ENCODE measurements around the gene TBC1D20.
"Not testable (repeated sequence)": the region's sequence is repeated elsewhere in the genome, so short reads cannot be mapped to it uniquely, and the experiment has no call there.

Gene TBC1D20

DNA sequence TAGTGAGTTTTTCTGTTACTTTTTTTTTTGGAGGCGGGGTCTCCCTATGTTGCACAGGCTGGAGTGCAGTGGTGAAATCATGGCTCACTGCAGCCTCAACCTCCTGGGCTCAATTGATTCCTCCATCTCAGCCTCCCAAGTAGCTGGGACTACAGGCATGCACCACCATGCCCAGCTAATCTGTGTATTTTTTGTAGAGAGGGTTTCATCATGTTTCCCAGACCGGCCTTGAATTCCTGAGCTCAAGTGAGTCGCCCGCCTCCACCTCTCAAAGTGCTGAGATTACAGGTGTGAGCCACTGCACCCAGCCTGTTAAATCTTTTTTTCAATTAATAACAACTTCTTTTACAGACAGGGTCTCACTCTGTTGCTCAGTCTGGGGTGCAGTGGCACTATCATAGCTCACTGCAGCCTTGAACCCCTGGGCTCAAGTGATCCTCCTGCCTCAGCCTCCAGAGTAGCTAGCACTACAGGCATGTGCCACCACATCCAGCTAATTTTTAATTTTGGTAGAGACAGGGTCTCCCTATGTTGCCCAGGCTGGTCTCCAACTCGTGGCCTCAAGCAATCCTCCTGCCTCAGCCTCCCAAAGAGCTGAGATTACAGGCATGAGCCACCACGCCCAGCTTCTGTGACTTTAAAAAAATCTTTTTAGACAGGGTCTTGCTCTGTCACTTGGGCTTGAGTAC is 14.4 kb upstream of the TBC1D20 start:
- not testable (repeated sequence) for DNase-seq (ENCODE audit: low read depth in 2 of 2)

DNA sequence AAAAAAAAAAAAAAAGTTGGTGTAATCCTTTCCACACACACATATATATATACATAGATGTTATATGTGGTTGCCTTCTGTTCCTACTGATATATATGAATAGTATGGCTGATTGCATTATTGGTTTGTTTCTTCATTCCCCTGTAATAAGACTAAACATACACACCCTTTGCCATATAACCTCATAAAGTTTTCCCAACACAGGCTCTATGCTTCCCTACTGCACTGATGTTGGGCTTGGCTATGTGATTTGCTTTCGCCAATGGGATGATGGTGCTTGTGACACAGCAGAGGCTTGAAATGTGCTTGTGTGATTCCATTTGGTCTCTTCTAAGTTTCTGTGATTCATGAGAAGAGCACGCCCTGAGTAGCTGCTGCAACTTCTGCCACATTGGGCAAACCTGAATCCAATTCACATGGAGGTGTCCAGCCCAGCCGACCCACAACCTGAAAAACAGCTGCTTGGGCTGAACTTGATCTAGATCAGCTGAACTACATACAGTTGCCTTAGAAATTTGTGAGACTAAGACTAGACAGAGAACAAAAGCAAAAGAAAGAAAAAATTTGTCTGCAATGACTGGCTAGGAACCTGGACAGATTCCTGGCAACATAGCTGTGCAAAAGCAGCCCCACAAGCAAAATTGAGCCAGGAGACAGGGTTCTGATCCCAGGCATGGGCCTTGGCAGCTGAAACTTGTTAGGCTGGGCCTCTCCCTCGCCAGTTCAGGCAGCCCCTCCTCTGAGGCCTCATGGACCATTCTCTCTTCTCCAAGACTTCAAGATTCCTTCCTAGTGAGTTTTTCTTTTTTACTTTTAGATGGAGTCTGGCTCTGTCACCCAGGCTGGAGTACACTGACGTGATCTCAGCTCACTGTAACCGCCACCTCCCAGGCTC is 13.4 kb upstream of the TBC1D20 start:
- DNase-seq (ENCODE audit: low read depth in 2 of 2) = no peak

GRCh38 chr20:474581-474980 is 12.2 kb upstream of the TBC1D20 start:
- no peak for DNase-seq (ENCODE audit: low read depth in 2 of 2)

DNA sequence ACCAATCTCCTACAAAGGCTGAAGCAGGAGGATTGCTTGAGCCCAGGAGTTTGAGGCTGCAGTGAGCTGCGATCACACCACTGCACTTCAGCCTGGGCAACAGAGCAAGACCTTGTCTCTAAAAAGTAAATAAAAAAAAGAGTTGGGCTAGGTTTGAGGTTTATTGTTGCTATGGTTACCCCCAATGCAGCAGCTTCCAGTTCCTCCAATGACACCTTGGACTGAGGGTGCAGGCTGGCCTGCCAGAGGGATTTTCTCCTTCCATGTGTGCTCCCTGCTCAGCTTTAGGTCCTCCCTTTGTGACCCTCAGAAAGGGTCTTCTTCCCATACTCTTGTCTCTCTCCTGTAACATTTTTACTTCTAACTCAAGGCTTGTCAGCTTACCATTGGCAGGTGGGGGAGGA is 10.6 kb upstream of the TBC1D20 start:
- DNase-seq (ENCODE audit: low read depth in 2 of 2) = no peak

GRCh38 chr20:472137-472846 is 10.0 kb upstream of the TBC1D20 start:
- no peak for DNase-seq (ENCODE audit: low read depth in 2 of 2)

GRCh38 chr20:469746-470490 is 7.6 kb upstream of the TBC1D20 start:
- no peak for DNase-seq (ENCODE audit: low read depth in 2 of 2)

DNA sequence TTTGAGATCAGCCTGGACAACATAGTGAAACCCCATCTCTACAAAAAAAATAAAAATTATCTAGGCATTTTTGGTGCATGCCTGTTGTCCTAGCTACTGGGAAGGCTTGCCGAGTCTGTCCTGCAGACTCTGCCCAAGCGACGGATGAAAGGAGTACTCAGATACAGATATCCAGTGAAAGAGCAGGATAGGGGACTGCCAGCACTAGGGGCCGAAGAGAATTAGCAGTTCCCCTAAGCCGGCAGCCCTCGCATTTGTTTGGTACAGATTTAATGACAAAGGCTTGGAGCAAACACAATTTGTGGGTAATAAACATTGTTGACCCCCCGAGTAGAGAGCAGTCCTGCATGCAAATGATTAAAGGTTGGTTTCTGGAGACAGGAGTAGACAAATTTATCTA is 5.4 kb upstream of the TBC1D20 start:
- no peak for DNase-seq (ENCODE audit: low read depth in 2 of 2)

DNA sequence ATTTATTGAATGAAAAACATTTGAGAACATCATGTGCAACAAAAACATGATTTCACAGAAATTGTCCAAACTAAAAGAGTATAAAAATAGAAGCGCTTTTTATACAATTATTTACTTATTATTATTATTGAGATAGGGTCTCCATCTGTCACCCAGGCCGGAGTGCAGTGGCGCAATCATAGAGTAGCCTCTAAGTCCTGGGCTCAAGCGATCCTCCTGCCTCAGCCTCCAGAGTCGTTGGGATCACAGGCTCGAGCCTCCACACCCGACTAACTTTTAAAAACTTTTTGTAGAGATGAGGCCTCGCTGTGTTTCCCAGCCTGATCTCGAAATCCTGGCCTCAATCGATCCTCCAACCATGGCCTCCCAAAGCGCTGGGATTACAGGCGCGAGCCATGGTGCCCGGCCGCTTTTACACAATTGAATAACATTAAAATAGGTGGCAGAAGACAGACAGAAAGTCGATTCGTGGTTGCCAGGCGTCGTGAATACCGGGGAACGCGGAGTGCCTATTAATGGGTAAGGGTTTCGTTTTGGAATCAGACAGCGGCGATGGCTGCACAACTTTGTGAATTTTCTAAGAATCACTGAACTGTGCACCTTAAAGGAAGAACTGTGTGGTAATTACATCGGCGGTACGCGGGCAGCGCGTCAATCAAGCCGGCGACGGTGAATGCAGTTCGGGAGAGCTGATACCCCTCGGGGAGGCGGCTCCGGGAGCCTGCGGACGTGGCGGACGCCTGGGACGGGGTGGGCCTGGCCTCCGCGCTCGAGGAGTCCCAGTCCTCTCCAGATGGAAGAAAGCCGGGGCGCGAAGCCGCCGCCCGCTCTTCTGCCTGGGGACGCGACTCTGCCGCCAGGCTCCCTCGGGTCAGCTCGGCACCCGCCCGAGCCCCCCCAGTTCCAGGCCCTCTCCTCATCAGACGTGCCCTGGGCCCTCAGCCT is 807 bp downstream of the TBC1D20 start:
- no peak for DNase-seq (ENCODE audit: low read depth in 2 of 2)

GRCh38 chr20:460707-461106 is 1.6 kb downstream of the TBC1D20 start:
- DNase-seq (ENCODE audit: low read depth in 2 of 2) = no peak

- no peak for DNase-seq (ENCODE audit: low read depth in 2 of 2)
Observed at GRCh38 chr20:460180-460579, 2.2 kb downstream of the TBC1D20 start.

- no peak for DNase-seq (ENCODE audit: low read depth in 2 of 2)
Observed at GRCh38 chr20:458776-459175, 3.6 kb downstream of the TBC1D20 start.

GRCh38 chr20:454951-455350 is 7.4 kb downstream of the TBC1D20 start:
- DNase-seq (ENCODE audit: low read depth in 2 of 2) = no peak

DNA sequence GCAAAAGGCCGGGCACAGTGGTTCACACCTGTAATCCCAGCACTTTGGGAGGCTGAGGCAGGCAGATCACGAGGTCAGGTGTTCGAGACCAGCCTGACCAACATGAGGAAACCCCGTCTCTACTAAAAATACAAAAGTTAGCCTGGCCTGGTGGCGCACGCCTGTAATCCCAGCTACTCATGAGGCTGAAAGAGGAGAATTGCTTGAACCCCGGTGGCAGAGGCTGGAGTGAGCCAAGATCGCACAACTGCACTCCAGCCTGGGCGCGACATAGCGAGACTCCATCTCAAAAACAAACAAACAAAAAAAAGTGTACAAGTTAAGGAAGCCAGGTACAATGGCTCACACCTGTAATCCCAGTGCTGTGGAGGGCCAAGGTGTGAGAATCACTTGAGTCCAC is 10.3 kb downstream of the TBC1D20 start:
- not testable (repeated sequence) for DNase-seq (ENCODE audit: low read depth in 2 of 2)

DNA sequence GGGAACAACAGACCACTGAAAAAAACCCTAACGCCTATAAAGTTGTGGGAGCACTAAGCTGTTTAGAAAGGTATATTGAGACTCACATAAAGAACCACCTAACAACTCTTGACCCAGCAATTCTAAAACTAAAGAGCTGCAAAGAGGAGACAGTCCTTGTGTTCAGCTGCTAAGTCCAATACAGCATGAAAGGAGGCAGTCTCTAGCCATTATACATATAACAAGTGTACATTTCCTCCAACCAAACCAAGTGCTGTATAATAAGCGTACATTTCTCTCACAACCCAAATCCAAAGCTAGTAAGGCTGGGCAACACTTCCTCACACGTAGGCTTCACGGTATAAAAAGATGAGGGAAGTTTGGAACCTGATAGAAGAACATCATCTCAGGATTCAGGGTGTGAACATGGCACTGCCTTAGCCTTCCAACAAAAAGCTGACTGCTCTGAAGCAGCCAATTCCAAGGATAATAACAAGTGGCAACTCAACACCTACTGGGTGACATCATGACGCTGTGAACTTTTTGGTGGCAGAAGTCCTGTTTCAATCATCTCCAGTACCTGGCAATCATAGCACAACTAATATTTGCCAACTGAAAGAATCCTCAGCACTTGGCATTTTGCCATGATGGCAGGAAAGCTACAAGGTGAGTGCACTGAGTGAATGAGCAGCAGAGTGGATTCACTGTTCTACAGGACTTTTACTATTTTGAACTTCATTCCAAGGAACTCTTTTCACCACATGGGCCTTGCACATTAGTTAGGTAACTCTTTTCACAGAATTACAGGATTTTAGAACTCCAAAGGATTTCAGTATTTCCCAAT is 16.6 kb downstream of the TBC1D20 start:
- DNase-seq (ENCODE audit: low read depth in 2 of 2) = no peak

DNA sequence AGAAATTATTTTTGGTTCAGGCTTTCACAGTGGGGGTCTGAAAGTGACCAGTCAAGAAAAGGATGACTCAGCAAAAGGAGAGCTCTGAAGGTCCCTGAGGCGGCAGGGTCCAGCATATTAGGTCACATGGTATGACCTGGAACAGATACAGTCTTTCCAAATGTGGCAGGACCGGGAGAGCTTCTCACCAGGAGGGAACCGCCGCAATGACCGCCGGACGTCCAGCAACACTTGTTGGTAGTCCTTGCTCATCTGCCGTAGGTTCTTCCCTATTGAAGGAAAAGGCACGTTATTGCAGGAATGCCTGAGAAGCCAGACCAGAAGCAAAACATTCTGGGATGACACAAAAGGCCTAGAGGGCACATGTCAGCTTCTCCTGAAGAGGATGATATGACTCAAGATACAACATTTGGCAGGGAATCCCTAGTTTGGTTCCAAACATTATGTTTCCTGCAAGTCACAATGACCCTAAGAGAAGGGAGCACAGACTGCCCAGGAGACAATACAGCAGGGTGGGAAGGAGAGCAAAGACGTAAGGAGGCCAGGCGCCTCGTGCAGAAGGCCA is 17.4 kb downstream of the TBC1D20 start:
- DNase-seq (ENCODE audit: low read depth in 2 of 2) = no peak

GRCh38 chr20:444117-444516 is 18.2 kb downstream of the TBC1D20 start:
- DNase-seq (ENCODE audit: low read depth in 2 of 2) = no peak

- no peak for DNase-seq (ENCODE audit: low read depth in 2 of 2)
Observed at GRCh38 chr20:443223-443775, 19.0 kb downstream of the TBC1D20 start.

DNA sequence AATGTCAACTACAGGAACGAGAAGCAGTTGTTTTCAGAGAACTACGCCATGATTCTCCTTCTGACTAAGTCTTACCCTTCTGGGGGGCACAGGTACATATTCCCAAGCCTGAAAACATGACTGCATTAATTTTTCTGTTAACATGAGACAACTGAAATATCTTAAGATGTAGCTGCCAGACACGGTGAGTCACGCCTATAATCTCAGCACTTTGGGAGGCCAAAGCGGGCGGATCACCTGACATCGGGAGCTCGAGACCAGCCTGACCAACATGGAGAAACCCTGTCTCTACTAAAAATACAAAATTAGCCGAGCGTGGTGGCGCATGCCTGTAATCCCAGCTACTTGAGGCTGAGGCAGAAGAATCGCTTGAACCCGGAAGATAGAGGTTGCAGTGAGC is 21.7 kb downstream of the TBC1D20 start:
- no peak for DNase-seq (ENCODE audit: low read depth in 2 of 2)

GRCh38 chr20:440148-440547 is 22.2 kb downstream of the TBC1D20 start:
- DNase-seq (ENCODE audit: low read depth in 2 of 2) = no peak
